Inflammatory macrophage treated with lipopolysaccharide for 1 hour (primary cell): Measurements from ENCODE around the gene ACAP3.
"Not testable (repeated sequence)": the region's sequence is repeated elsewhere in the genome, so short reads cannot be mapped to it uniquely, and the experiment has no call there.

Experiments
- DNase-seq, 2 donors: peaks; one replicate each; pipeline ENCODE4 v3.0.0-alpha.2; 2020 to 2022

ACAP3 gene

GRCh38 chr1:1260843-1261560 is 46.7 kb downstream of the ACAP3 start:
- DNase-seq, result no peak

GRCh38 chr1:1259951-1260600 is 47.7 kb downstream of the ACAP3 start:
- DNase-seq, result peak in 1 of 2 donors; percentile 22

GRCh38 chr1:1259540-1259939 is 48.2 kb downstream of the ACAP3 start:
- no peak for DNase-seq

- no peak for DNase-seq
These were observed 48.6 kb downstream of the ACAP3 start for GRCh38 chr1:1259119-1259488.

- no peak for DNase-seq
These were observed 50.5 kb downstream of the ACAP3 start for GRCh38 chr1:1256956-1257871.

- no peak for DNase-seq
These were observed 52.1 kb downstream of the ACAP3 start for GRCh38 chr1:1255611-1256010.

- DNase-seq, result no peak
These were observed 52.7 kb downstream of the ACAP3 start for GRCh38 chr1:1255078-1255477.

- DNase-seq, result no peak
These were observed 53.1 kb downstream of the ACAP3 start for GRCh38 chr1:1254667-1254998.

- no peak for DNase-seq
These were observed 53.6 kb downstream of the ACAP3 start for GRCh38 chr1:1253972-1254666.

GRCh38 chr1:1253314-1253713 is 54.4 kb downstream of the ACAP3 start:
- DNase-seq, result no peak

GRCh38 chr1:1250786-1251284 is 56.9 kb downstream of the ACAP3 start:
- DNase-seq, result no peak

- not testable (repeated sequence) for DNase-seq
These were observed 59.5 kb downstream of the ACAP3 start for GRCh38 chr1:1248009-1248913.

GRCh38 chr1:1247341-1247913 is 60.3 kb downstream of the ACAP3 start:
- DNase-seq, result no peak

- no peak for DNase-seq
These were observed 61.0 kb downstream of the ACAP3 start, which contains the start of gene C1QTNF12 for GRCh38 chr1:1246577-1247340. C1QTNF12 (minus strand) TSS chr1:1246722; CDS start chr1:1246690, 32 bp downstream.

GRCh38 chr1:1245817-1246576 is 61.7 kb downstream of the ACAP3 start:
- no peak for DNase-seq

- no peak for DNase-seq
These were observed 62.4 kb downstream of the ACAP3 start for GRCh38 chr1:1245178-1245816.

- no peak for DNase-seq
These were observed 63.4 kb downstream of the ACAP3 start for GRCh38 chr1:1244192-1244811.

- no peak for DNase-seq
These were observed 63.9 kb downstream of the ACAP3 start for GRCh38 chr1:1243807-1244191.

GRCh38 chr1:1243266-1243660 is 64.5 kb downstream of the ACAP3 start:
- DNase-seq, result no peak
